ENCODE results near the gene VPS41.

VPS41 gene

GRCh38 chr7:38806912-38807311, 102.1 kb downstream of the VPS41 start:
- DNase-seq (ENCODE audit: low spot score): no peak

GRCh38 chr7:38801786-38802185, 107.2 kb downstream of the VPS41 start:
- no peak for DNase-seq (ENCODE audit: low spot score)

- DNase-seq (ENCODE audit: low spot score): no peak
Measured at GRCh38 chr7:38798552-38799267, 110.3 kb downstream of the VPS41 start.

- peak; percentile 66 for DNase-seq (ENCODE audit: low spot score)
Measured at GRCh38 chr7:38796626-38797501, 112.1 kb downstream of the VPS41 start.

- no peak for DNase-seq (ENCODE audit: low spot score)
Measured at GRCh38 chr7:38795593-38795992, 113.4 kb downstream of the VPS41 start.

- DNase-seq (ENCODE audit: low spot score): no peak
Measured at GRCh38 chr7:38781991-38782390, 127.0 kb downstream of the VPS41 start.

- DNase-seq (ENCODE audit: low spot score): no peak
Measured at GRCh38 chr7:38777609-38778008, 131.4 kb downstream of the VPS41 start.

- DNase-seq (ENCODE audit: low spot score): no peak
Measured at GRCh38 chr7:38775506-38776175, 133.3 kb downstream of the VPS41 start.

GRCh38 chr7:38773430-38773829, 135.6 kb downstream of the VPS41 start:
- DNase-seq (ENCODE audit: low spot score): no peak

- no peak for DNase-seq (ENCODE audit: low spot score)
Measured at GRCh38 chr7:38760226-38760625, 148.8 kb downstream of the VPS41 start.

GRCh38 chr7:38759028-38759427, 150.0 kb downstream of the VPS41 start:
- DNase-seq (ENCODE audit: low spot score): no peak

- no peak for DNase-seq (ENCODE audit: low spot score)
Measured at GRCh38 chr7:38757931-38758330, 151.1 kb downstream of the VPS41 start.

GRCh38 chr7:38756521-38756920, 152.5 kb downstream of the VPS41 start:
- no peak for DNase-seq (ENCODE audit: low spot score)

- no peak for DNase-seq (ENCODE audit: low spot score)
Measured at GRCh38 chr7:38753347-38753746, 155.6 kb downstream of the VPS41 start.

GRCh38 chr7:38751416-38751815, 157.6 kb downstream of the VPS41 start:
- no peak for DNase-seq (ENCODE audit: low spot score)

- DNase-seq (ENCODE audit: low spot score): no peak
Measured at GRCh38 chr7:38748056-38748610, 160.9 kb downstream of the VPS41 start.

- no peak for DNase-seq (ENCODE audit: low spot score)
Measured at GRCh38 chr7:38746438-38746837, 162.6 kb downstream of the VPS41 start.

- DNase-seq (ENCODE audit: low spot score): peak; percentile 80
Measured at GRCh38 chr7:38744746-38745145, 164.2 kb downstream of the VPS41 start.

GRCh38 chr7:38743899-38744298, 165.1 kb downstream of the VPS41 start:
- DNase-seq (ENCODE audit: low spot score): no peak

- DNase-seq (ENCODE audit: low spot score): no peak
Measured at GRCh38 chr7:38740041-38740440, 168.9 kb downstream of the VPS41 start.

GRCh38 chr7:38736138-38736537, 172.9 kb downstream of the VPS41 start:
- DNase-seq (ENCODE audit: low spot score): no peak

- DNase-seq (ENCODE audit: low spot score): no peak
Measured at GRCh38 chr7:38731215-38731614, 177.8 kb downstream of the VPS41 start.
